B cell (primary cell): ENCODE results near the gene OGT. TPM values are rescaled to one million over a fixed set of nuclear protein-coding genes. Genes with fewer than 3 reads are reported as not detected.

Experiments used
- ATAC-seq: fragments of 200-7000 bp; cut with Tn5 transposase; one replicate; pipeline ENCODE4 v1.10.0; 2021; ENCODE audit warnings: low read depth, mild to moderate bottlenecking, moderate number of reproducible peaks, moderate library complexity
- CTCF ChIA-PET: fragments of 350-600 bp; sonication (Branson Sonifier 250); formaldehyde crosslinking; loops from one replicate; lab custom pipeline; 2021; ENCODE audit warnings: antibody characterized with exemption, inconsistent platforms; lab: Charles Lee
- POLR2A ChIA-PET: fragments of 350-600 bp; sonication (Branson Sonifier 250); formaldehyde crosslinking; loops from one replicate; lab custom pipeline; 2021; ENCODE audit warnings: antibody characterized with exemption; lab: Charles Lee
- DNase-seq: peaks from one replicate; pipeline ENCODE4 v3.0.0; 2013
- H2AFZ ChIP-seq: 2 replicates; pipeline ENCODE4 v1.6.1; 2012; ENCODE audit warnings: mild to moderate bottlenecking, low read depth, low read length; ENCODE audit not compliant: insufficient read depth, poor library complexity, severe bottlenecking
- H3K27ac ChIP-seq, 2 donors: 1 replicate in 1 of 2; 2 replicates in 1 of 2; pipeline ENCODE4 v1.5.1; 2012 to 2013; ENCODE audit warnings: low read length in 2 of 2, mild to moderate bottlenecking in 2 of 2, moderate library complexity in 1 of 2
- H3K27me3 ChIP-seq, 4 experiments: fragments of 200-600 bp in 1 of 4; sonication (generic) in 1 of 4; replicated peaks in 1 of 4; 1 replicate in 2 of 4; 2 replicates in 2 of 4; pipeline versions ENCODE4 v1.6.1 to v1.7.0; 2013 to 2016; ENCODE audit warnings: low read length in 3 of 4, mild to moderate bottlenecking in 2 of 4, mixed read lengths in 1 of 4, moderate library complexity in 1 of 4; ENCODE audit not compliant: insufficient read depth in 4 of 4, control insufficient read depth in 3 of 4; ENCODE audit errors: control extremely low read depth in 1 of 4
- H3K36me3 ChIP-seq, 2 experiments: replicated peaks in 1 of 2; 1 replicate in 1 of 2; 2 replicates in 1 of 2; pipeline versions ENCODE4 v1.6.1 to v1.7.1; 2013; ENCODE audit warnings: low read length in 1 of 2; ENCODE audit not compliant: insufficient read depth in 2 of 2, control insufficient read depth in 1 of 2; ENCODE audit errors: control extremely low read depth in 1 of 2, extremely low read depth in 1 of 2
- H3K4me1 ChIP-seq, 2 donors: fragments of 200-600 bp in 1 of 2; sonication (generic) in 1 of 2; 1 replicate in 1 of 2; 2 replicates in 1 of 2; pipeline versions ENCODE4 v1.5.1 to v1.6.1; 2013 to 2017; ENCODE audit warnings: low read length in 2 of 2; ENCODE audit not compliant: control insufficient read depth in 2 of 2, insufficient read depth in 2 of 2
- H3K4me2 ChIP-seq: replicated peaks from 2 replicates; pipeline ENCODE3; 2012; ENCODE audit warnings: mild to moderate bottlenecking, low read depth, low read length; ENCODE audit not compliant: poor library complexity, severe bottlenecking
- H3K4me3 ChIP-seq, 5 experiments: fragments of 200-600 bp in 1 of 5; sonication (generic) in 1 of 5; 1 replicate in 3 of 5; 2 replicates in 2 of 5; pipeline versions ENCODE4 v1.5.1 to v1.7.0; 2011 to 2016; ENCODE audit warnings: low read length in 4 of 5, mild to moderate bottlenecking in 4 of 5, low read depth in 2 of 5, control low read depth in 1 of 5, moderate library complexity in 1 of 5; ENCODE audit not compliant: insufficient read depth in 1 of 5; ENCODE audit errors: control extremely low read depth in 1 of 5, extremely low read depth in 1 of 5
- H3K79me2 ChIP-seq: fragments of 200-600 bp; sonication (generic); one replicate; pipeline ENCODE4 v1.6.0; 2016; ENCODE audit warnings: low read length; ENCODE audit not compliant: control insufficient read depth, insufficient read depth
- H3K9ac ChIP-seq: fragments of 200-600 bp; sonication (generic); 2 replicates; pipeline ENCODE4 v1.6.1; 2017; ENCODE audit warnings: mild to moderate bottlenecking, low read length, moderate library complexity
- H3K9me3 ChIP-seq, 3 donors: one replicate each; pipeline versions ENCODE4 v1.6.1 to v1.7.1; 2013; ENCODE audit warnings: low read length in 2 of 3; ENCODE audit not compliant: control insufficient read depth in 2 of 3, insufficient read depth in 1 of 3; ENCODE audit errors: control extremely low read depth in 1 of 3
- H4K20me1 ChIP-seq: 2 replicates; pipeline ENCODE4 v1.6.0; 2012; ENCODE audit warnings: mild to moderate bottlenecking, low read length; ENCODE audit not compliant: insufficient read depth, control insufficient read depth, poor library complexity, severe bottlenecking
- H3K27ac Mint-ChIP-seq: one replicate; pipeline ENCODE4 v1.8.0; 2021; ENCODE audit warnings: mixed read lengths
- H3K27me3 Mint-ChIP-seq: one replicate; pipeline ENCODE4 v1.8.0; 2021; ENCODE audit warnings: mixed read lengths
- H3K4me1 Mint-ChIP-seq: one replicate; pipeline ENCODE4 v1.8.0; 2021; ENCODE audit warnings: mixed read lengths
- H3K4me3 Mint-ChIP-seq: one replicate; pipeline ENCODE4 v1.8.0; 2021; ENCODE audit warnings: mixed read lengths
- H3K9me3 Mint-ChIP-seq: one replicate; pipeline ENCODE4 v1.8.0; 2022; ENCODE audit warnings: mixed read lengths; ENCODE audit not compliant: insufficient read depth
- CTCF ChIP-seq: fragments of 200-600 bp; IDR thresholded peaks from one replicate; pipeline ENCODE4 v1.8.0; 2022; ENCODE audit warnings: antibody characterized with exemption, mild to moderate bottlenecking
- EZH2 ChIP-seq: IDR thresholded peaks from 2 replicates; pipeline ENCODE4 v1.6.1; 2012; ENCODE audit warnings: borderline replicate concordance, low read depth, mild to moderate bottlenecking, moderate library complexity, low read length; ENCODE audit not compliant: insufficient read depth, poor library complexity, severe bottlenecking
- WGBS: methylation state at CpG from one replicate; pipeline ENCODE4 v1.1.5; 2013; ENCODE audit warnings: missing lambda C conversion rate; ENCODE audit not compliant: insufficient coverage; 5-methylcytosine and 5-hydroxymethylcytosine counted together
- intact Hi-C: fragments of 100-400 bp; cut with micrococcal nuclease; formaldehyde crosslinking; loops from one replicate; pipeline ENCODE4 v1.10.0; 2022
- polyA plus RNA-seq: library from polyadenylated mRNA; depleted of rRNA; stranded (reverse); fragments of >200 nt; gene quantifications from 2 replicates; pipeline ENCODE4 v1.2.3, GENCODE V29; 2012
- total RNA-seq, 2 donors: library from RNA; stranded (reverse); fragments of 120-200 nt in 1 of 2; gene quantifications; 1 replicate in 1 of 2; 2 replicates in 1 of 2; pipeline versions ENCODE4 v1.2.3 to v1.2.4, GENCODE V29; 2013 to 2022

Gene OGT
- total and polyA plus RNA-seq, 2 donors (not counting 1 experiment from before 2014, with no cell fraction given): 235 to 307 TPM

DNA sequence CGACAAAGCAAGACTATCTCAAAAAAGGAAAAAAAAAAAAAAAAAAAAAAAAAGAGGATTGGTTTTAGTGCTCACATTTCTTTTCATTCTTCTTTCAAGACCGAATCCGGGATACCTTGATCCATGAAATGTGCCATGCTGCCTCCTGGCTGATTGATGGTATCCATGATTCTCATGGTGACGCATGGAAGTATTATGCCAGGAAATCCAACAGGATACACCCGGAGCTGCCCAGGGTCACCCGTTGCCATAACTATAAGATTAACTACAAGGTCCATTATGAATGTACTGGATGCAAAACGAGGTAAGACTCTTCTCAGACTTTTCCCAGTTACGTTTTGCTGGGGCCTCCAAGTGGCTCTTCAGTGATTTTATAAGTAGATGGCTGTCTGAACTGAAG lies 79.4 kb downstream of the OGT start:
- ChIA-PET POLR2A (no interaction called here), CTCF (no interaction called here)
- H3K27me3 Mint-ChIP-seq: no peaks in the 10 kb centered on the region
- Histone ChIP-seq H3K4me3 (no peak overlapping the region), H3K9me3 (no peaks in the 10 kb centered on the region), H3K4me1 (peaks cover 8 to 19% of the 10 kb centered on the region in 2 donors), H3K27me3 (no peaks in the 10 kb centered on the region), H2AFZ (no peak overlapping the region), H3K79me2 (no peaks in the 10 kb centered on the region), H3K27ac (no peak overlapping the region), H3K36me3 (peaks cover 0 to 21% of the 10 kb centered on the region in 2 experiments), H3K9ac (no peak overlapping the region), H4K20me1 (no peaks in the 10 kb centered on the region), H3K4me2 (no peak overlapping the region)
- intact Hi-C loops: no loop called here
- TF ChIP-seq CTCF (no peak), EZH2 (no peak)
- DNase-seq: no peak
- WGBS: no CpG with 5 or more reads among the region's 8 CpGs
- H3K4me3 Mint-ChIP-seq: no peak overlapping the region
- no peak overlapping the region for H3K27ac Mint-ChIP-seq
- no peak for ATAC-seq
- H3K4me1 Mint-ChIP-seq: peaks cover 24% of the 10 kb centered on the region
- no peaks in the 10 kb centered on the region for H3K9me3 Mint-ChIP-seq

- Mint-ChIP-seq H3K4me3 (no peak overlapping the region), H3K9me3 (no peaks in the 10 kb centered on the region)
- no peak overlapping the region for H3K27ac ChIP-seq
Observed at GRCh38 chrX:71615056-71615455, 82.2 kb downstream of the OGT start.

More at GRCh38 chrX:71615056-71615455, 82.2 kb downstream of the OGT start:
- ATAC-seq (no peak), DNase-seq (no peak)
- H3K4me1 Mint-ChIP-seq: peaks cover 31% of the 10 kb centered on the region
- Histone ChIP-seq H3K4me1 (peaks cover 25 to 35% of the 10 kb centered on the region in 2 donors), H3K36me3 (peaks cover 0 to 18% of the 10 kb centered on the region in 2 experiments), H3K27me3 (no peaks in the 10 kb centered on the region), H3K9ac (no peak overlapping the region), H3K79me2 (no peaks in the 10 kb centered on the region), H3K9me3 (peaks cover 0 to 3% (median 0%) of the 10 kb centered on the region in 3 donors), H3K4me2 (no peak overlapping the region), H2AFZ (no peak overlapping the region), H4K20me1 (no peaks in the 10 kb centered on the region), H3K4me3 (no peak overlapping the region)
- 100% methylated on average over 2 of the region's 4 CpGs for WGBS
- no peaks in the 10 kb centered on the region for H3K27me3 Mint-ChIP-seq
- ChIA-PET CTCF (no interaction called here), POLR2A (no interaction called here)
- intact Hi-C loops: no loop called here
- TF ChIP-seq EZH2 (no peak), CTCF (no peak)
- peak overlapping the region; percentile 28 for H3K27ac Mint-ChIP-seq
